Measurements from ENCODE around the gene SH3TC2.

The SH3TC2 gene

DNA sequence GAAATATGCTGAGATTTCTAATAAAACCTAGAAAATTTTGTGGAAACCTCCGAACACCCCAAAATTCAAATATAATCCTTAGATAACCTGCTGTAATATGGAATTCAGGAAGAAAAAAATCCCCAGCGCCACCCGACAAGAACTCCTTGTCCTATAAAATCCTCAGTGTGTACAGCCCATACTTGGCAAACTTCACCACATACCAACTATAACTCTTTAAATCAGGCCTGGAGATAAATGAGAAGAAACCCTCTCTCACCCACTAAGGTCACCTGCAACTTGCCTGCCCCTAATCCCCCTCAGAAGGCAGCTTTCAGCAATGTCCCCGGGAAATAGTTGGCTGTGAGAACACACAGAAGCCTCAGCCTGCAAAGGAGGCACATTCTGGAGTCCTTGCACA lies 90.5 kb downstream of the SH3TC2 start:
- Histone ChIP-seq H3K27me3 (ENCODE audit: insufficient read depth, low read depth) (no peaks in the 10 kb centered on the region), H3K79me2 (ENCODE audit: insufficient read depth, low read depth) (no peaks in the 10 kb centered on the region), H2AFZ (ENCODE audit: low read depth) (no peak overlapping the region), H3K36me3 (ENCODE audit: insufficient read depth) (no peaks in the 10 kb centered on the region), H3K4me1 (ENCODE audit: low read depth, poor library complexity, severe bottlenecking) (no peaks in the 10 kb centered on the region), H4K20me1 (ENCODE audit: insufficient read depth) (no peaks in the 10 kb centered on the region), H3K9ac (no peak overlapping the region), H3K4me3 (IDR thresholded peaks at IDR 0.05; ENCODE audit: insufficient read depth, low read depth, low read length) (no peak overlapping the region), H3K27ac (no peak overlapping the region), H3K4me2 (no peak overlapping the region)
- TF ChIP-seq CTCF (conservative IDR thresholded peaks at IDR 0.05; ENCODE audit: low read depth, low read length) = no peak

- no peak overlapping the region for H3K9ac ChIP-seq
- H3K36me3 ChIP-seq (ENCODE audit: insufficient read depth) = no peaks in the 10 kb centered on the region
- no peaks in the 10 kb centered on the region for H3K4me1 ChIP-seq (ENCODE audit: low read depth, poor library complexity, severe bottlenecking)
- H3K27me3 ChIP-seq (ENCODE audit: insufficient read depth, low read depth) = no peaks in the 10 kb centered on the region
- H3K4me3 ChIP-seq (IDR thresholded peaks at IDR 0.05; ENCODE audit: insufficient read depth, low read depth, low read length) = no peak overlapping the region
- H2AFZ ChIP-seq (ENCODE audit: low read depth) = no peak overlapping the region
- no peak overlapping the region for H3K27ac ChIP-seq
- no peaks in the 10 kb centered on the region for H3K79me2 ChIP-seq (ENCODE audit: insufficient read depth, low read depth)
- H4K20me1 ChIP-seq (ENCODE audit: insufficient read depth) = no peaks in the 10 kb centered on the region
- H3K4me2 ChIP-seq = no peak overlapping the region
- no peak for TF ChIP-seq CTCF (conservative IDR thresholded peaks at IDR 0.05; ENCODE audit: low read depth, low read length)
Observed at GRCh38 chr5:148970876-148971275, 92.0 kb downstream of the SH3TC2 start.

- H4K20me1 ChIP-seq (ENCODE audit: insufficient read depth) = no peaks in the 10 kb centered on the region
- TF ChIP-seq CTCF (conservative IDR thresholded peaks at IDR 0.05; ENCODE audit: low read depth, low read length) = no peak
- H3K4me3 ChIP-seq (IDR thresholded peaks at IDR 0.05; ENCODE audit: insufficient read depth, low read depth, low read length) = no peak overlapping the region
- no peaks in the 10 kb centered on the region for H3K36me3 ChIP-seq (ENCODE audit: insufficient read depth)
- no peak overlapping the region for H3K9ac ChIP-seq
- no peak overlapping the region for H3K27ac ChIP-seq
- no peaks in the 10 kb centered on the region for H3K4me1 ChIP-seq (ENCODE audit: low read depth, poor library complexity, severe bottlenecking)
- no peaks in the 10 kb centered on the region for H3K27me3 ChIP-seq (ENCODE audit: insufficient read depth, low read depth)
- no peaks in the 10 kb centered on the region for H3K79me2 ChIP-seq (ENCODE audit: insufficient read depth, low read depth)
- no peak overlapping the region for H2AFZ ChIP-seq (ENCODE audit: low read depth)
- H3K4me2 ChIP-seq = no peak overlapping the region
Observed at GRCh38 chr5:148970228-148970627, 92.6 kb downstream of the SH3TC2 start.

- no peak overlapping the region for H2AFZ ChIP-seq (ENCODE audit: low read depth)
- no peak overlapping the region for H3K4me3 ChIP-seq (IDR thresholded peaks at IDR 0.05; ENCODE audit: insufficient read depth, low read depth, low read length)
- no peak for TF ChIP-seq CTCF (conservative IDR thresholded peaks at IDR 0.05; ENCODE audit: low read depth, low read length)
- no peak overlapping the region for H3K9ac ChIP-seq
- no peaks in the 10 kb centered on the region for H4K20me1 ChIP-seq (ENCODE audit: insufficient read depth)
- H3K27me3 ChIP-seq (ENCODE audit: insufficient read depth, low read depth) = no peaks in the 10 kb centered on the region
- no peaks in the 10 kb centered on the region for H3K36me3 ChIP-seq (ENCODE audit: insufficient read depth)
- H3K27ac ChIP-seq = no peak overlapping the region
- H3K79me2 ChIP-seq (ENCODE audit: insufficient read depth, low read depth) = no peaks in the 10 kb centered on the region
- H3K4me1 ChIP-seq (ENCODE audit: low read depth, poor library complexity, severe bottlenecking) = no peaks in the 10 kb centered on the region
- H3K4me2 ChIP-seq = no peak overlapping the region
Observed at GRCh38 chr5:148969291-148969690, 93.6 kb downstream of the SH3TC2 start.

DNA sequence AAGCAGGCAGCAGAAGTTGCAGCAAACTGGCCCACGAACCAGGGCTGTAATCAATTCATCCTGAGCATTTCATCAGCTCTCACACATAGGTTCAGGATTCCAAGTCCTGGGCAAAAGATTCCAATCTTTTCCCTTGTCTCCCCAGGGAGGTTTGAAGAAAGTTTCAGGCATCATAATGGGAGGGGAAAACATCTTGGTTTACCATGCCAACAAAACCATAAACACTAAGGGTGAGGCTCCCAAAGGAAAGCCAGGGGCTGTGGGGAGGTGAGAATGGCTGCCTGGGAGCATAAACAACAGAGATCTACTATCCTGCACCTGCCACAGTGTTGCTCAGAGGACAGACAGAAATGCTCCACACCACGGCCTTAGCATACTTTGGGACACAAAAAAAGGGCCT lies 94.6 kb downstream of the SH3TC2 start:
- no peak overlapping the region for H3K9ac ChIP-seq
- H3K79me2 ChIP-seq (ENCODE audit: insufficient read depth, low read depth) = no peaks in the 10 kb centered on the region
- no peak overlapping the region for H3K27ac ChIP-seq
- H3K36me3 ChIP-seq (ENCODE audit: insufficient read depth) = no peaks in the 10 kb centered on the region
- no peaks in the 10 kb centered on the region for H3K4me1 ChIP-seq (ENCODE audit: low read depth, poor library complexity, severe bottlenecking)
- no peak for TF ChIP-seq CTCF (conservative IDR thresholded peaks at IDR 0.05; ENCODE audit: low read depth, low read length)
- no peaks in the 10 kb centered on the region for H4K20me1 ChIP-seq (ENCODE audit: insufficient read depth)
- H3K4me2 ChIP-seq = no peak overlapping the region
- no peak overlapping the region for H2AFZ ChIP-seq (ENCODE audit: low read depth)
- H3K4me3 ChIP-seq (IDR thresholded peaks at IDR 0.05; ENCODE audit: insufficient read depth, low read depth, low read length) = no peak overlapping the region
- no peaks in the 10 kb centered on the region for H3K27me3 ChIP-seq (ENCODE audit: insufficient read depth, low read depth)

Data from KMS-11 (cell line).